GM18502 (cell line): ENCODE data around the gene SV2B.
"Not testable (repeated sequence)": the region's sequence is repeated elsewhere in the genome, so short reads cannot be mapped to it uniquely, and the experiment has no call there.

Source experiments
- ATAC-seq: cut with Tn5 transposase; IDR thresholded peaks from one replicate; pipeline ENCODE4 v1.9.1; 2021; ENCODE audit warnings: mild to moderate bottlenecking; ENCODE audit not compliant: unreplicated experiment, poor library complexity

Gene SV2B, protein sequence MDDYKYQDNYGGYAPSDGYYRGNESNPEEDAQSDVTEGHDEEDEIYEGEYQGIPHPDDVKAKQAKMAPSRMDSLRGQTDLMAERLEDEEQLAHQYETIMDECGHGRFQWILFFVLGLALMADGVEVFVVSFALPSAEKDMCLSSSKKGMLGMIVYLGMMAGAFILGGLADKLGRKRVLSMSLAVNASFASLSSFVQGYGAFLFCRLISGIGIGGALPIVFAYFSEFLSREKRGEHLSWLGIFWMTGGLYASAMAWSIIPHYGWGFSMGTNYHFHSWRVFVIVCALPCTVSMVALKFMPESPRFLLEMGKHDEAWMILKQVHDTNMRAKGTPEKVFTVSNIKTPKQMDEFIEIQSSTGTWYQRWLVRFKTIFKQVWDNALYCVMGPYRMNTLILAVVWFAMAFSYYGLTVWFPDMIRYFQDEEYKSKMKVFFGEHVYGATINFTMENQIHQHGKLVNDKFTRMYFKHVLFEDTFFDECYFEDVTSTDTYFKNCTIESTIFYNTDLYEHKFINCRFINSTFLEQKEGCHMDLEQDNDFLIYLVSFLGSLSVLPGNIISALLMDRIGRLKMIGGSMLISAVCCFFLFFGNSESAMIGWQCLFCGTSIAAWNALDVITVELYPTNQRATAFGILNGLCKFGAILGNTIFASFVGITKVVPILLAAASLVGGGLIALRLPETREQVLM

GRCh38 chr15:91099995-91100813 lies at the start of gene SV2B:
Gene SV2B (plus strand): TSS chr15:91100257. CDS start chr15:91226264, 126,007 bp downstream.
- ATAC-seq, result peak; percentile 59

- ATAC-seq, result no peak
These were observed 48.8 kb upstream of the SV2B start for GRCh38 chr15:91051248-91051647.

GRCh38 chr15:91054816-91055215 lies 45.2 kb upstream of the SV2B start:
- ATAC-seq, result no peak

- ATAC-seq, result no peak
These were observed 44.3 kb upstream of the SV2B start for GRCh38 chr15:91055548-91056331.

GRCh38 chr15:91061230-91061629 lies 38.8 kb upstream of the SV2B start:
- ATAC-seq, result no peak

- no peak for ATAC-seq
These were observed 38.1 kb upstream of the SV2B start for GRCh38 chr15:91061997-91062396.

- no peak for ATAC-seq
These were observed 34.6 kb upstream of the SV2B start for GRCh38 chr15:91065505-91065904.

DNA sequence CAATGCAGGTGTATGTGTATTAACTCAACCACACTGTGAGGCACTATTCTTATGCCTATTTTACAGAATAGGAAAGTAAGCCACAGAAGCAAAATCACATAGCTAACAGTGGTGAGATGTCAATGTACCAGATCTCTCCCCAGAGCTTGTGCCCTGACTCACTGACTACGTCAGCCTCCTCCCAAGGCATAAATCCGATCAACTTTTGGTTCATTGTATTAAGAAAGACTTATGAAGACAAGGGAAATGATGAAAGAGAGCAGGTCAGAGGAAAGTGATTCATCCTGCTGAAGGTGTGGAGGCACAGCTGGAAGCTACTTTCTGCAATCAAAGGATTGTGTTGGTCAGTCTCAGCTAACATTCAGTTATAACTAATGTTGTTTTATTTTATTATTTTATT lies 33.0 kb upstream of the SV2B start:
- ATAC-seq, result no peak

- ATAC-seq, result no peak
These were observed 31.6 kb upstream of the SV2B start for GRCh38 chr15:91068436-91068835.

- no peak for ATAC-seq
These were observed 31.1 kb upstream of the SV2B start for GRCh38 chr15:91068966-91069365.

- ATAC-seq, result no peak
These were observed 29.2 kb upstream of the SV2B start for GRCh38 chr15:91070872-91071271.

- ATAC-seq, result no peak
These were observed 27.9 kb upstream of the SV2B start for GRCh38 chr15:91072161-91072560.

DNA sequence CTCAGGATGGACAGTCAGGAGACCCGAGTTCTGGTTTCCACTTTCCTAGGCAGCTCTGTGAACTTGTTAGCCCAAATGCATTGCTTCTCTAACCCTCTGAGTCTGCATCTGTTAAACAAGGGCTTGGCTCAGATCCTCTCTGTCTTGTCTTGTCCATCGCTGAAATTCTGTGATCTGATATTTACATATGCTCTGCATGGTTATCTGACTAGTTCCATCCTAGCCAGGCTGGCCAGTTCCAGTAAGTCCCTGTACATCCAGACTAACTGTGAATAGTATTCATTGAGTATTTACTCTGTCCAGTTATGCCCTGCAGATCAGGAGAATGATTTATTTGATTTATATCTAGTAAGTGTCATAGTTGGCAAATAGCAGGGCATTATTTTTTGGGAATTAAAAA lies 27.0 kb upstream of the SV2B start:
- no peak for ATAC-seq

- ATAC-seq, result no peak
These were observed 26.3 kb upstream of the SV2B start for GRCh38 chr15:91073768-91074167.

DNA sequence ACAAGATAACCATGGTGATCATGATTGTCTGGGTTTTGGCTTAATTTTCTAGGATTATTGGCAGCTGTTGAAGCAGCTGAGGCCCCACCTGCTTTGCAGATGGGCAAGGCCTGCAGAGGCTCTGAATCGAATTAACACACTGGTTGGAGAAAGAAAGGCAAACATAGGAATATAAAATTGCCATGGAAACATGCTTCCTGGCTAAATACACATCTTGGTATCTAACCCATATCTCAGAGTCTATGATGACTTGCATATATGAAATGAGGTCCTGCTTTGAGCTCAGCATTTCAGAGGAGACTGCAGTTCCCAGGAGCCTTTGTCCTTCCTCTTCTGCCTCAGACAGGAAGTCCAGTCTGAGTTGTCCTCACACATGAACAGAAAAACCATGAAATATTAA lies 24.3 kb upstream of the SV2B start:
- no peak for ATAC-seq

DNA sequence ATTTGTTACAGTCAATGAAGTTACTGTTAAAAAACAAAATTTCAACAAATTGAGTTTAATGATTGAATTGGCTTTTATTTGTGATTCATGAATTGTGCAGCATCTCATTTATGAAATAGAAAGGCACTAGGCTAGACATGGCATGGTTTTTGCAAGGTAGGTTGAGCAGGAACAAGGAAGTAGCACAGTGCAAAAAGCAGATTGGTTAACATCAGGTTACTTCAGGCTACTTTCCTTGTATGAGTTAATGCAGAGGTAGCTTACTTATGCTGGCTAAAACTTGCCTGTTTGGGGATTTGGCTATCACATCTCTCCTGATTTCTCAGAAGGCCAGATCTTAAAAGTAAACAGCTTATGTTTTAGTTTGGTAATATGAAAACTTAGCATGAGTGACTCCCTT lies 23.0 kb upstream of the SV2B start:
- no peak for ATAC-seq

DNA sequence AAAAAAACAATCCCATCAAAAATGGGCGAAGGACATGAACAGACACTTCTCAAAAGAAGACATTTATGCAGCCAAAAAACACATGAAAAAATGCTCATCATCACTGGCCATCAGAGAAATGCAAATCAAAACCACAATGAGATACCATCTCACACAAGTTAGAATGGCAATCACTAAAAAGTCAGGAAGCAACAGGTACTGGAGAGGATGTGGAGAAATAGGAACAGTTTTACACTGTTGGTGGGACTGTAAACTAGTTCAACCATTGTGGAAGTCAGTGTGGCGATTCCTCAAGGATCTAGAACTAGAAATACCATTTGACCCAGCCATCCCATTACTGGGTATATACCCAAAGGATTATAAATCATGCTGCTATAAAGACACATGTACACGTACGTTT lies 6.2 kb upstream of the SV2B start:
- ATAC-seq, result not testable (repeated sequence)

GRCh38 chr15:91098451-91098850 lies 1.6 kb upstream of the SV2B start:
- ATAC-seq, result no peak

GRCh38 chr15:91099616-91099994 lies 452 bp upstream of the SV2B start:
- ATAC-seq, result peak; percentile 36
